Measurements from ENCODE around the gene MRPL58.
A peak's percentile ranks its signal among the peaks of the same experiment; 100 is the strongest.

MRPL58 gene

DNA sequence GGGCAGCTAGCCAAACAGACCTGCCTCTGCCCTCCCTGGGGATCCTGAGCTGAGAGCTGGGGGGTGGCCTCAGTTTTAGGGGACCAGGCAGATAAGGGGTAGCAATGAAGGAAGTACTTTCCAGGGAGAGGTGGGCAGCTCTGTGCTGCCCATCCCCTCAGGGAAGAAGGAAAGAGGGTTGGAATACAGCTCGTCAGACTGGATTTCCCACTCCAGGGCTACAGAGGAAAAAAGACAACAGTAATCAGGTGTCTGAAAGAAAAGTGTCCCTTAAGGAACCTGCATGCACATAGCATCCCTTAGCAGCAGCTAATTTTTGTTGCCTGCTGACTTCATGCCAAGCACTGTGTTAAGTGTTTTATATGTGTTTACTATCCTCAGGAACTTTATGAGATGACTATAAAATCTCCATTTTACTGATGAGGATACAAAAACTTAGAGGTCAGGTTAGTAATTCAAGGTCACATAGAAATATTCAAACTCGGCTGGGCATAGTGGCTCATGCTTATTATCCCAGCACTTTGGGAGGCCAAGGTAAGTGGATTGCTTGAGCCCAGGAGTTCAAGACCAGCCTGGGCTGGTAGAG lies 3.2 kb upstream of the MRPL58 start:
- Histone ChIP-seq H3F3A (ENCODE audit: low read depth) (peaks cover 9% of the 10 kb centered on the region; the same call in 1 of the 2 replicates), H3K79me2 (ENCODE audit: insufficient read depth, low read length) (peaks cover 13% of the 10 kb centered on the region; the same call in 1 of the 2 replicates), H3K9ac (ENCODE audit: low read depth, low read length, poor library complexity, severe bottlenecking) (no peak overlapping the region), H3K4me1 (ENCODE audit: insufficient read depth, low read length, poor library complexity, severe bottlenecking) (peaks cover 16% of the 10 kb centered on the region), H3K27me3 (ENCODE audit: insufficient read depth, low read length, poor library complexity, severe bottlenecking) (no peaks in the 10 kb centered on the region), H3K9me3 (ENCODE audit: insufficient read depth, low read depth, low read length) (no peaks in the 10 kb centered on the region), H3K36me3 (ENCODE audit: insufficient read depth, low read length) (no peaks in the 10 kb centered on the region), H4K20me1 (ENCODE audit: insufficient read depth, low read length, poor library complexity, severe bottlenecking) (no peaks in the 10 kb centered on the region), H3K9me2 (replicated peaks; ENCODE audit: low read depth, low read length) (no peaks in the 10 kb centered on the region), H2AFZ (ENCODE audit: low read length) (no peak overlapping the region), H3K4me2 (ENCODE audit: low read depth, low read length, poor library complexity, severe bottlenecking) (no peak overlapping the region), H3K4me3 (ENCODE audit: low read length, poor library complexity, severe bottlenecking) (no peak overlapping the region)
- TF ChIP-seq, protein P1, sequence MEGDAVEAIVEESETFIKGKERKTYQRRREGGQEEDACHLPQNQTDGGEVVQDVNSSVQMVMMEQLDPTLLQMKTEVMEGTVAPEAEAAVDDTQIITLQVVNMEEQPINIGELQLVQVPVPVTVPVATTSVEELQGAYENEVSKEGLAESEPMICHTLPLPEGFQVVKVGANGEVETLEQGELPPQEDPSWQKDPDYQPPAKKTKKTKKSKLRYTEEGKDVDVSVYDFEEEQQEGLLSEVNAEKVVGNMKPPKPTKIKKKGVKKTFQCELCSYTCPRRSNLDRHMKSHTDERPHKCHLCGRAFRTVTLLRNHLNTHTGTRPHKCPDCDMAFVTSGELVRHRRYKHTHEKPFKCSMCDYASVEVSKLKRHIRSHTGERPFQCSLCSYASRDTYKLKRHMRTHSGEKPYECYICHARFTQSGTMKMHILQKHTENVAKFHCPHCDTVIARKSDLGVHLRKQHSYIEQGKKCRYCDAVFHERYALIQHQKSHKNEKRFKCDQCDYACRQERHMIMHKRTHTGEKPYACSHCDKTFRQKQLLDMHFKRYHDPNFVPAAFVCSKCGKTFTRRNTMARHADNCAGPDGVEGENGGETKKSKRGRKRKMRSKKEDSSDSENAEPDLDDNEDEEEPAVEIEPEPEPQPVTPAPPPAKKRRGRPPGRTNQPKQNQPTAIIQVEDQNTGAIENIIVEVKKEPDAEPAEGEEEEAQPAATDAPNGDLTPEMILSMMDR (conservative IDR thresholded peaks at IDR 0.05; ENCODE audit: low read length), result no peak
- TF ChIP-seq EZH2phosphoT487 (IDR thresholded peaks at IDR 0.05; ENCODE audit: borderline replicate concordance), result no peak

- Histone ChIP-seq H3K27me3 (ENCODE audit: insufficient read depth, low read length, poor library complexity, severe bottlenecking) (no peaks in the 10 kb centered on the region), H3K36me3 (ENCODE audit: insufficient read depth, low read length) (no peaks in the 10 kb centered on the region), H3K4me2 (ENCODE audit: low read depth, low read length, poor library complexity, severe bottlenecking) (no peak overlapping the region), H4K20me1 (ENCODE audit: insufficient read depth, low read length, poor library complexity, severe bottlenecking) (no peaks in the 10 kb centered on the region), H3K4me1 (ENCODE audit: insufficient read depth, low read length, poor library complexity, severe bottlenecking) (peaks cover 16% of the 10 kb centered on the region), H3K9me2 (replicated peaks; ENCODE audit: low read depth, low read length) (no peaks in the 10 kb centered on the region), H3K9me3 (ENCODE audit: insufficient read depth, low read depth, low read length) (no peaks in the 10 kb centered on the region), H3K4me3 (ENCODE audit: low read length, poor library complexity, severe bottlenecking) (no peak overlapping the region), H2AFZ (ENCODE audit: low read length) (no peak overlapping the region), H3K9ac (ENCODE audit: low read depth, low read length, poor library complexity, severe bottlenecking) (no peak overlapping the region), H3F3A (ENCODE audit: low read depth) (peaks cover 9% of the 10 kb centered on the region; the same call in 1 of the 2 replicates), H3K79me2 (ENCODE audit: insufficient read depth, low read length) (peaks cover 20% of the 10 kb centered on the region; the same call in 1 of the 2 replicates)
- TF ChIP-seq EZH2phosphoT487 (IDR thresholded peaks at IDR 0.05; ENCODE audit: borderline replicate concordance), result no peak
- TF ChIP-seq, protein P1 (conservative IDR thresholded peaks at IDR 0.05; ENCODE audit: low read length), result no peak
Measured at GRCh38 chr17:75010683-75011400, 1.6 kb upstream of the MRPL58 start.

DNA sequence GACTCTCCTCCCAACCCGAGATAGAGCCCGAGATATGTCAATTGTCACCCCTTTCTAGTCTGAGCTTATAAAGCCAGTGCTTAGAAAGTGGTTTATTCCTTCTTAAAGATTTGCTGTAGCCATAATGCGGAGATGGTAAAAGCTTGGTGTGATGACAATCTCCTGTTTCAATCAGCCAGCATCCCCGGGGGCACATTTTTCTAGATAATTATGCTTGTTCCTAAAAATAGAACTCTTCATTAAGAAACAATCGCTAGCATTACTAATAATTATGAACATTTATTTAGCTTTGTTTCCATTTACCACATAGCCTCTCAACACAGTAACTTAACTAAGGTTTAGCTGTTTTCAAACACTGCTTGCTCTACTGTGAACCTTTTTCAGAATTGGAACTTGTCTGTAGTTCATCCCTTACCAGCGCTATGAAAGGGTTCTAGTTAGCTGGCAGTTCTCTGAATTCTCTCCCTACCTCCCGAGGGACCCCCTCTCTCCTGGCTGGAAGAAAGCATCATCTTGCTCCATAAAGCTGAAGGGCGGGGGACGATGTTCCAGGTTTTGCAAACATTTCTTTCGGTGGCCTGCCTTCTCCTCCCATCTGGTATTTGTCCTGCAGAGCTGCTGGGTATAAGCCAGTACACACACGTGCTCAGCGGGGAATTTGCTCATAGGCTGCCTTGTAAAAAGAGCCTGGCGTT lies 922 bp upstream of the MRPL58 start:
- Histone ChIP-seq H3K27me3 (ENCODE audit: insufficient read depth, low read length, poor library complexity, severe bottlenecking) (no peaks in the 10 kb centered on the region), H2AFZ (ENCODE audit: low read length) (peak overlapping the region; percentile 97), H3K36me3 (ENCODE audit: insufficient read depth, low read length) (no peaks in the 10 kb centered on the region), H3F3A (ENCODE audit: low read depth) (peaks cover 9% of the 10 kb centered on the region; the same call in 1 of the 2 replicates), H3K9me3 (ENCODE audit: insufficient read depth, low read depth, low read length) (no peaks in the 10 kb centered on the region), H3K79me2 (ENCODE audit: insufficient read depth, low read length) (peaks cover 20% of the 10 kb centered on the region; the same call in 1 of the 2 replicates), H3K4me3 (ENCODE audit: low read length, poor library complexity, severe bottlenecking) (peak overlapping the region; percentile 90), H3K9ac (ENCODE audit: low read depth, low read length, poor library complexity, severe bottlenecking) (peak overlapping the region; percentile 86), H3K4me1 (ENCODE audit: insufficient read depth, low read length, poor library complexity, severe bottlenecking) (peaks cover 16% of the 10 kb centered on the region), H4K20me1 (ENCODE audit: insufficient read depth, low read length, poor library complexity, severe bottlenecking) (no peaks in the 10 kb centered on the region), H3K9me2 (replicated peaks; ENCODE audit: low read depth, low read length) (no peaks in the 10 kb centered on the region), H3K4me2 (ENCODE audit: low read depth, low read length, poor library complexity, severe bottlenecking) (peak overlapping the region; percentile 90)
- TF ChIP-seq, protein P1 (conservative IDR thresholded peaks at IDR 0.05; ENCODE audit: low read length), result no peak
- no peak for TF ChIP-seq EZH2phosphoT487 (IDR thresholded peaks at IDR 0.05; ENCODE audit: borderline replicate concordance)
